Activated CD8-positive, alpha-beta memory T cell treated with anti-CD3 and anti-CD28 coated beads, Interleukin-2, amount 50 U/mL, for 4 hours (primary cell): ENCODE results near the gene NDUFB7.
A peak's percentile ranks its signal among the peaks of the same experiment; 100 is the strongest.
"Not testable (repeated sequence)": the region's sequence is repeated elsewhere in the genome, so short reads cannot be mapped to it uniquely, and the experiment has no call there.

Experiments used
- DNase-seq: peaks from one replicate; pipeline ENCODE4 v3.0.0-alpha.2; 2020

NDUFB7 gene

GRCh38 chr19:14571695-14572490 lies at the start of gene NDUFB7:
Gene NDUFB7 (minus strand): TSS chr19:14572066. CDS start chr19:14572000, 66 bp downstream.
- DNase-seq: peak; percentile 86

- no peak for DNase-seq
These were observed 47.5 kb upstream of the NDUFB7 start for GRCh38 chr19:14619404-14619803.

- no peak for DNase-seq
These were observed 44.5 kb upstream of the NDUFB7 start for GRCh38 chr19:14616407-14616806.

- no peak for DNase-seq
These were observed 43.8 kb upstream of the NDUFB7 start for GRCh38 chr19:14615623-14616022.

GRCh38 chr19:14614099-14614412 lies 42.2 kb upstream of the NDUFB7 start:
- no peak for DNase-seq

- DNase-seq: not testable (repeated sequence)
These were observed 41.7 kb upstream of the NDUFB7 start for GRCh38 chr19:14613399-14614098.

GRCh38 chr19:14612657-14613056 lies 40.8 kb upstream of the NDUFB7 start:
- DNase-seq: no peak

GRCh38 chr19:14612242-14612641 lies 40.4 kb upstream of the NDUFB7 start:
- DNase-seq: not testable (repeated sequence)

GRCh38 chr19:14611051-14611450 lies 39.2 kb upstream of the NDUFB7 start:
- no peak for DNase-seq

- no peak for DNase-seq
These were observed 34.8 kb upstream of the NDUFB7 start for GRCh38 chr19:14606627-14607026.

GRCh38 chr19:14603990-14604387 lies 32.1 kb upstream of the NDUFB7 start:
- no peak for DNase-seq

GRCh38 chr19:14599548-14600147 lies 27.8 kb upstream of the NDUFB7 start:
- no peak for DNase-seq

GRCh38 chr19:14595558-14595957 lies 23.7 kb upstream of the NDUFB7 start:
- DNase-seq: no peak

GRCh38 chr19:14589433-14589832 lies 17.6 kb upstream of the NDUFB7 start:
- DNase-seq: not testable (repeated sequence)

- not testable (repeated sequence) for DNase-seq
These were observed 13.3 kb upstream of the NDUFB7 start for GRCh38 chr19:14585187-14585586.

- not testable (repeated sequence) for DNase-seq
These were observed 12.5 kb upstream of the NDUFB7 start for GRCh38 chr19:14584372-14584771.

- no peak for DNase-seq
These were observed 11.1 kb upstream of the NDUFB7 start, which contains the start of gene CLEC17A for GRCh38 chr19:14582894-14583340. Gene CLEC17A (plus strand): TSS chr19:14583084. CDS start chr19:14583161, 77 bp downstream.

GRCh38 chr19:14580623-14581237 lies 8.9 kb upstream of the NDUFB7 start:
- DNase-seq: no peak

- DNase-seq: no peak
These were observed 6.1 kb upstream of the NDUFB7 start for GRCh38 chr19:14577885-14578427.

GRCh38 chr19:14577264-14577663 lies 5.4 kb upstream of the NDUFB7 start:
- no peak for DNase-seq

- no peak for DNase-seq
These were observed 4.5 kb upstream of the NDUFB7 start for GRCh38 chr19:14576363-14576762.

GRCh38 chr19:14575428-14575980 lies 3.6 kb upstream of the NDUFB7 start:
- DNase-seq: no peak
